HT1080 (cell line): Measurements from ENCODE around the gene NKAIN4. TPM values are rescaled to one million over a fixed set of nuclear protein-coding genes. Genes with fewer than 3 reads are reported as not detected.
"Not testable (repeated sequence)": the region's sequence is repeated elsewhere in the genome, so short reads cannot be mapped to it uniquely, and the experiment has no call there.

Experiments used
- DNase-seq: peaks from one replicate; pipeline ENCODE4 v3.0.0-alpha.2; 2015; ENCODE audit warnings: low read depth
- total RNA-seq: library from RNA; depleted of rRNA; stranded (reverse); fragments of >200 nt; shearing (Covaris generic); gene quantifications from 2 replicates; pipeline ENCODE4 v1.2.3, GENCODE V29; 2014

Gene NKAIN4
- total RNA-seq, 1 experiment from 2014 or later, result not detected

DNA sequence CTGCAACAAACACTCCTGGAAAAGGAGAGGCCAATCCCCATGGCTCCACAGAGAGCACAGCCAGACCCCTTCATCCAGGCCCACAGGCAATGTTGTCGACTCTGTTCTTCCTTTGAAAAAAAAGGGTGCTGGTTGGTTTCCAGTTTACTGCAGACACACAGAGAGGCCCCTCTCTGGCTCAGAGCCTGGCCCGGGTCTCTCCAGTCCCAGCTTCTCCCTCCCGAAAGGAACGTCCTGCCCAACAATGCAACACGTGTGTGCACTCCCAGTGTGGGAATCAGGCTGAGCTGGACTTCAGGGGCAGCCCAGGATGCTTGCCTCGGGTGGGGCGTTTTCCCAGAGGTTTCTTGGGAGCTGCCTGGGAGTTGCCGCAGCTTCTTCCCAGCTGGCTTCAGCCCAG, 4.5 kb upstream of the NKAIN4 start:
- no peak for DNase-seq

DNA sequence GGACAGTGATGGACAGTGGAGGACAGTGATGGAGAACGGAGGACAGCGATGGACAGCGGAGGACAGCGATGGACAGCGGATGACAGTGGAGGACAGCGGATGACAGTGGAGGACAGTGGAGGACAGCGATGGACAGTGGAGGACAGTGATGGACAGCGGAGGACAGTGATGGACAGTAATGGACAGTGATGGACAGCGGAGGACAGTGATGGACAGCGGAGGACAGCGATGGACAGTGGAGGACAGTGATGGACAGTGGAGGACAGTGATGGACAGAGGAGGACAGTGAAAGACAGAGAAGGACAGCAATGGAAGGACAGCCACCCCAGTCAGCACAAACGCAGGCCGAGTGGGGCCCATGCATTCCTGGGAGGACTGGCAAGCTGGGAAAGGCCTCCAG, 3.4 kb upstream of the NKAIN4 start:
- no peak for DNase-seq

DNA sequence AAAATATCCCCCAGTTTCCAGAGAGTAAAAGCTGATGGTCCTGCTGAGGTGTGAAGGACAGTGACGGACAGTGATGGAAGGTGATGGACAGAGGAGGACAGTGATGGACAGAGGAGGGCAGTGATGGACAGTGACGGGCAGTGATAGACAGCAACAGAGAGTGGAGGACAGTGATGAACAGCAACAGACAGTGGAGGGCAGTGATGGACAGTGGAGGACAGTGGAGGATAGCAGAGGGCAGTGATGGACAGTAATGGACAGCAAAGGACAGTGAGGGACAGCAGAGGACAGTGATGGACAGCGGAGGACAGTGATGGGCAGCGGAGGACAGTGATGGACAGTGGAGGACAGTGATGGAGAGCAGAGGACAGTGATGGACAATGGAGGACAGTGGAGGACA, 2.7 kb upstream of the NKAIN4 start:
- no peak for DNase-seq

DNA sequence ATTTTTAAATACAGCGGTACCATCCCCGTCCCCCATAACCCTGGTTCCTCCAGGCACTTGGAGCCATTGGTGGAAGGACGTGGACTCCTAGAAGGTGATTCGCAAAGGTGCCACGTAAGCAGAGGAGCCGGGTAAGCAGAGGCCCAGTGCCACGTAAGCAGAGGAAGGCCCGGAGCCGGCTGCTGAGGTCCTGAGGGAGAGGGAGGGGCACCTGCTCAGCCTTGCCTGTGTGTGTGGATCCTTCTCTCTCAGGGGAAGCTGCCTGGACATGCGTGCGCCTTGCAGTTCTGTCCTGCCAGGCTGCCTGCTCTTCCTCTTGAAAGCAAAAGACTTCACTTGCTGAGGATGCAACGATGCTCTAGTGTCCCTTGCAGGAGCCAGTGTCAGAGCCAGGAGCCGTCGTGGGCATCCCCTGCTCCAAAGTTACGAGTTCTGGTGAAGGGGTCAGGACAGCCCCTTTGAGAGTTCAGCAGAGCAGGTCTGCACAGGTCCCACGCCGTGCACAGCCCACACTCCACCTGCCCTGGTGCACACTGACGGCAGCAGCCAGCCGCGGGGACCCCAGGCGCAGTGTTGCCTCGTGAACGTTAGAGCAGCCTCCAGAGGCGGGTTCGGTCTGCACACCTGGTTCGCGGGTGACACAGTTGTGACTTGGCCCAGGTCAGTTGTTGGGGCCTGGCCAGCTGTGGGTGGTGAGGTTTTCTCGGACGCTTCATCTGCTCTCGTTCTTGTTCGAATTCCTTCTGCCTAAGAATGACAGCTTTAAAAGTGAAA, 1.9 kb upstream of the NKAIN4 start:
- no peak for DNase-seq

DNA sequence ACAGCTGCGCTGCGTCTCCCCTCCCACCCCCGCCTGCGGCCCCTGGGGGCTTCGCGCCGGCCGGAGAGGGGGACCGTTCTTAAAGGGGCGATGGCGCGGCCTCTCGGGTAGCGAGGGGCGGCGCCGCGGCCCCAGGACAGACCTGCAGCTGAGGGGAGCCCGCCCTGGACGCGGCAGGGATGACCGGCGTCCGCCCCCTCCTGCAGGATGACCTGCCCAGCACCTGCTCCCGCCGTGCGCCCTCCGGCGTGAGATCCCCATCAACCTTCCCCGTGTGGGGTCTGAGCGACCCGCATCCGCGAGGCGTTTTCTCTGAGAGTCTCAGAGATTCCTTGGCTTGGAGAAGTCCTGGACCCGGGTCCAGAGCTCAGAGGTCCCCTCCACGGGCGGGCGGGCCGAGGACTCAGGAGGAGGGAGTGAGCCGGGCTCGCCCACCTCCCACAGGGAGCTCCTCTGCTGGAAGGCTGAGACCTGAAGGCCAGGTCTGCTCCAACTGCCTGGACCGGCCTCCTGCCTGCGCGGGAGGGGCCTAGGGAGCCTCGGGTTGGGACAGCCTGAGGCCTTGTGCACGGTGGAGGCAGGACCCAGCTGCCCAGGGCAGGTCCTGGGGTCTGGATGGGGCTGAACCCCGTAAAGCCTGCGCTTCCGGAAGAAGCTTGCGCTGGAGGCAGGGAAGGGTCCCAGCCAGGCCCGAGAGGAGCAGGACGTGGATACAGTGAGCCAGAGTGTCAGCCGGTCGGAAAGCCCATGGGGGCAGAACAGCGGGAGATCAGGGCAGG, 532 bp upstream of the NKAIN4 start:
- no peak for DNase-seq

DNA sequence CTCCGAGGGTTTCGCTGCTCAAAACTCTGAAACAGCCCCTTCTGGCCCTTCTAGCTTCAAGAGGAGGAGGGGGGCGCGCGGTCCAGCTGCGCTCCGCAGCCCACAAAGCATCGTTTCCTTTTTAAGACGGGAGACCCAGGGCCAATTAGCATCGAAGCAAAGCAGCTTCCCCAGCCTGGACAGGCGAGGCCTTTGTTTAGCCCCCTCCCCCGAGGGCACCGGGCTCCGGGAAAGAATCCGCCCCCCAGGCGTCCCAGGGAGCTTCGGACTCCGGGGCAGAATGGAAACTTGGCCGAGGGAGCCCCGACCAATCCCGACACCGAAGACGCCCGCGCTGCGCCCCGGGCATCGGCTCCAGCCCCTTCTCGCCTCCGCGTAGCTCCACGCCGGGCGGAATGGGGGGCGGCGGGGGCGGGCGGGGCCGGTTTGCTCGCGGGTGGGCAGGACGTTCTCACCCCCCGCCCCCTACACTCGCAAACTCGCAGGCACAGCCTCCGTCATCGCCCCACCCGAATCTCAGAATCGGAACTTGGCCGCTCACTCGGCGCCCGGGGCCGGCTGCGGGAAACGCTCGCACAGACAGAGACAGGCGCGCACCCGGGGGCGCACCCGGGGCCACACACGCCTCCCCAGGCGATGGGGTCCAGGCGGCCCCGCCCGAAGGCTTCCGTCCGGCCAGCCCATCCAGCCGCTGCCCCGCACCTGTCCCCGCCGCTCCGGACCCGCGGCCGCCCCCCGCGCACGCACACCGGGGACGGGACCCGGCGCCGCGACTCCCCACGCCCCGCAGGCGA, 628 bp downstream of the NKAIN4 start:
- no peak for DNase-seq

DNA sequence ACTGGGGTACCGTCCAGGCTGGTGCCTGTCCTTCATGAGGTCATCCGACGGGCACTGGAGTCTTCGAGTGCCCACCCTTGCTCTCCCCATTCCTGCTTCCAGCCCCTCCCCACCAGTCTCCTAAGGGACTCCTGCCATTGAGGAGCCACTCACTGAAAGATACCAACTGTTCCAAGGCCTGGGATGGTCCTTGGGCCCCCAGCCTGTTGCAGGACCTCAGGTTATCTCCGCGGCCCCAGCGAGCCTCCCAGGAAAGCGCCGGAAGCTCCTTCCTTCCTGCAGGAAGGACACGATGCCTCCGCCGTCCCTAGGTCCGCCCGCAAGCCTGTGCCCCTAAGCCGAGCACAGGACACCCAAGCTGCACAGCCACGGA, 1.2 kb downstream of the NKAIN4 start:
- no peak for DNase-seq

DNA sequence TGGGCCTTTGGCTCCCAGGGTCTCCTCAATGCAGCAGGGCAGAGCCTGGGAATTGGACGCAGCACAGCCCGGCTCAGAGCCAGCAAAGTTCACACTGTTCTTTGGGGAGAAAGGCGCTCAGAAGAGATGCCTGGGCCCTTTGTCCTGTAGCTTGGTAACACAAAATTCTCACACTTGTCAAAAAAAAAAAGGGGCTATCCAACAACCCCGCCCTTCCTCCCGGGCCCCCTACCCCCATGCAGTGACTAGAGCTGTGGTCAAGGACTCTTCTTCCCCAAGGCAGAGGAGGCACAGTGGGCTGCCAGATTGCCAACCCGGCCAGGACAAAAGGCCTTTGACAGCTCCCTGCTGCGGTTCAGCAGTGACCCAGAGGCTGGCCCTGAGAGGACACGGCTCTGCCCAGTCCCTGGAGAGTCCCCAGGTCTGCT, 2.0 kb downstream of the NKAIN4 start:
- no peak for DNase-seq

DNA sequence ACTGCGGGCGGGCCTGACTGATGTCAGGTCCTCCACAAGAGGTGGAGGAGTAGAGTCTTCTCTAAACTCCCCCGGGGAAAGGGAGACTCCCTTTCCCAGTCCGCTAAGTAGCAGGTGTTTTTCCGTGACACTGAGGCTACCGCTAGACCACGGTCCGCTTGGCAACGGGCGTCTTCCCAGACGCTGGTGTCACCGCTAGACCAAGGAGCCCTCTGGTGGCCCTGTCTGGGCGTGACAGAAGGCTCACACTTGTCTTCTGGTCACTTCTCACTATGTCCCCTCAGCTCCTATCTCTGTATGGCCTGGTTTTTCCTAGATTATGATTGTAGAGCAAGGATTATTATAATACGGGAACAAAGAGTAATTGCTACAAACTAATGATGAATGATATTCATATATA, 2.9 kb downstream of the NKAIN4 start:
- not testable (repeated sequence) for DNase-seq

DNA sequence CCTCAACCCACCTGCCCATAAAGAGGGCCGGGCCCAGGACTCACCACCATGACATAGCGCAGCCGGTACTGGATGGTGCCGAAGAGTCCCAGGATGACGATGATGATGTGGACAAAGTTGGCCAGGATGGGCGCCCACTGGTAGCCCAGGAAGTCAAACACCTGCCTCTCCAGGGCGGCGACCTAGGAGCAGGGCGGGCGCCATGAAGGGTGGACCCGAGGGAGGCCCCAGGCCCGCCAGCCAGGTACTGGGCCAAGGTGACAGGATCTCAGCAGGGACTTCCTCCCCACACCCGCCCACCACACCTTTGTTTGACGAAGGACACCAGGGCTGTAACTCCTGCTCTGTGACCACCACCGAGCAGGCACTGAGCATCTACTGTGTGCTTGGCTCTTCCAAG, 4.4 kb downstream of the NKAIN4 start:
- no peak for DNase-seq

DNA sequence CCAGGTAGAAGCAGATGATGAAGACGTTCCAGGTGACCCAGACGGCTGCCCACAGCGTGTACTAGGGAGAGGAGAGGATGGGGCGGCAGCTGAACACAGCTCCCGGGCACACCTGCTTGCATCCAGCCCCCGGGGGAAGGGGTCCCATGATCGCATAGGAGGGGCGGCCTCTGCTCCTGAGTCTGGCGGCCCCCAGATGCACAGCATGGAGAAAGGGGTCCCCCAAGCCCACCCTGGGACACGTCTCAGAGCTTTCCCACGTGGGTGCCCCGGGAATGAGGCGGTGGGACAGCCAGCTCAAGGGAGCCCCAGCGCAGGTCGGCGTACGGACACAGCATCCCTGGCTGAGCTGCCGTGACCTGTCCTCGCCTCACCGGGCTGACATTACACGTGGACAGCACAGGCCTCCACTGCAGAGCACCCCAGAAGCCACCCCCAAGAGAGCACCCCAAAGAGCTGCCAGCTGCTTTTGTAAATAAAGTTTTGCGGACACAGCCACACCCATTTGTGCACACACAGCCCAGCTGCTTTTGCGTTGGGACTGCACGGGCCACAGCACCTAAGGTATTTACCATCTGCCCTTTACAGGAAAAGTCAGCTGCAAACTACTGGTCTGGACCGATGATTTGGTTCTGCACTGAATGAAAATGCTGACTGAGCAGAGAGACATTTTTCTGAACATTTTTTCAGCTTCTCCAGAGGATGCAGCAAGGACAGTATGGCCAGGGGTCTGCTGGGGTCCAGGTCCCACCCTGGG, 5.2 kb downstream of the NKAIN4 start:
- no peak for DNase-seq

DNA sequence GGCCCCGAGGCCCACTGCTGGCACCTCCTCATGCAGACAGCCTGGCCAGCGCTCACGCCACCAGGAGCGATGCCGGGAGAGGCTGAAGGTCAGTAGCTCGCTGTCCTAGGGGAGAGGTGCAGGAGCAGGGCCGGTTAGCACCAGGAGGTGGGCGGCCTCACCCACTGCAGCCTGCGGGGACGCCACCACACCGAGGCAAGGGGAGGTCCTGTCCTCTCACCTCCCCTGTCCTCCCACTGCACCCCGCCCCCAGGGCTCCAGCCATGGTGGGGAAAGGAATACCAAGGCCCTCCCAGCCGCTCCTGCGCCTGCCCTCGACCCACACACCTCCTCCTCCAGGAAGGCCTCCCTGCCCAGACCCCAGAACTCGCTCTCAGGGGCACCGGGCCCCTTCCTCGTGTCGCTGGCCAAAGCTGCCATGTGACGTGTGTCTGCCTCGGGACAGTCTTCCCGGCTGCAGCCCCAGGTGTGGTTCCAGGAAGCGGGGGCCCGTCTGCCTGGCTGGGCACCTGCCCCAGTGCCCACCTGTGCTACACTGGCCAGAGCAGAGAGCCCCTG, 6.5 kb downstream of the NKAIN4 start:
- no peak for DNase-seq

DNA sequence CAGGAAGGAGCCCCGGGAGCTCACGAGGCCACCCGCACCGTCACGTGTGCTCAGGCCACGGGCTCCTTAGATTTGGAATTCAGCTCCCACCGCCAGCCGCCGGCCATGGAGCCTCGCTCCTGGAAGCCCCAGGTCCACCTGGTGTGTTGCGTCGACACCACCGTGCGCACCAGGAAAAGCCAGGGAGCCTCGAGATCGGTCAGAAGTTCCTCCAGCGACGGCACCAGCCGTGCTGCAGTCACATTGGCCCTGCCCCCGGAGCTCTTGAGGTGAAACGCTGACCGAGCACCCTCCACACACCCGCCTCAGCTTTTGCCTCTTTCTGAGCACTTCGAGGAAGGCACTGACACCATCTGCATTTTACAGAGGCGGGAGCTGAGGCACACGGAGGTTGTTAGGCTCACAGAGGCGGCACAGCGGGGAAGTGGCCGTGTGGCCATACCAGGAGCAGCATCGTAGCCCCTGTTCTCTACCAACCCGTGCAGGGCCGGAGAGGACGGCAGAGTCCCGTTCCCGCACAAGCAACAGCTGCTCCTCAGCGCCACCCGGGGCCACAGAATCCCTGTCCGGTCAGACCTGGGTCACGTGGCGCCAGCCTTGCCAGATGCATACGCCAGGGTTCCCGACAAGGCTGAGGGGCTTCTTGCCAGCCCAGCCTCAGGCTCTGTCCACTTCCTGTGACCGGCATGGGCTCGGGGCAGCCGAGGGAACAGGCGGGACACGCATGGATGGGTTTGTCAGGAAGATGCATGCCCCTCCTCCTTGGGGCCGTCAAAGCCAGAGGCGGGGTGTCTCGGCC, 7.6 kb downstream of the NKAIN4 start:
- no peak for DNase-seq

DNA sequence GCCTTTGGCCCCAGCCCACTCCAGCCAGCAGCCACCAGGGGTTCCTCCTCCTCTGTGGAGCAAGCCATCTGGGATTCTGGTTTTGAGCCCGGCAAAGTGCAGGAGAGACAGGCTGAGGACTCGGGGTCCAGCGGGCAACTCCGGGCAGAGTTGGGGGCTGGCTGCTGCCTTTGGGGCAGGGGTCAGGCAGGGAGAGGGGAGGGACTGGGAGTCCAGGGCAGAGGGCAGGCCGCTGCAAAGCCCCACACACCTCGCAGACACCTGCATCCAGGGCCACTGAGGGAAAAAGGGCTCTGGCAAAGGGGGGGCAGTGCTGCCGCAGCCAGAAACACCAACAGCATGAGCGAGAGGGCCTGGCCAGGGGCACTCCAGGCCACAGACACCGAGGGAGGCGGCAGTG, 9.8 kb downstream of the NKAIN4 start:
- no peak for DNase-seq

DNA sequence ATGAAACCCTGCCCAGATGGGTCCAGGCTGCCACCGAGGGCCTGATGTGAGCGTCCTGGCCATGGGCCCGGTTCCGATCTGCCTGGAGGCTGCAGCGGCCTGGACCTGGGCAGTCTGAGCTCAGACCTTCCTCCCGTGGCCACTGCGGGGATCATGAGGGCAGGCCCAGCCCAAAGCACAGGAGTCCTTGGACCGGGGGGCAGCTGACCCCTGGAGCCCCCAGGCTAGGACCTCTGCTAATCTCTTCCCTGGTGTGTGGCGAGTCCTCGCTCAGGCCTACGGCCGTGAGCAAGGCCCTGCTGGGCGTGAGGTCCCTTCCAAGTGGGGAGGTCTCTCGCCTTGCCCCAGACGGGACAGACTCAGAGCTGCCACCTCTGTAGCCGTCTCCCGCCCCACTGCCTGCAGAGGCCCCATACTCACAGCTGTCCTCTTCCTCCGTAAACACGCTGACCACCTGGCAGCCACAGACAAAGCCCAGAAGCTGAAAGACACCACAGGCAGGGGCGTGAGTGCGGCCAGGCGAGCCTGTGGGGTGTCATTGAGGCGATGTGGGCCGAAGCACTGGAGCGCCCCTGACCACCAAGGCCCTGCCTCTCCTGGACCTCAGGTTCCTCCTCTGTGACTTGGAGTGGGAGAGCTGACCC, 10.5 kb downstream of the NKAIN4 start:
- DNase-seq, result no peak

DNA sequence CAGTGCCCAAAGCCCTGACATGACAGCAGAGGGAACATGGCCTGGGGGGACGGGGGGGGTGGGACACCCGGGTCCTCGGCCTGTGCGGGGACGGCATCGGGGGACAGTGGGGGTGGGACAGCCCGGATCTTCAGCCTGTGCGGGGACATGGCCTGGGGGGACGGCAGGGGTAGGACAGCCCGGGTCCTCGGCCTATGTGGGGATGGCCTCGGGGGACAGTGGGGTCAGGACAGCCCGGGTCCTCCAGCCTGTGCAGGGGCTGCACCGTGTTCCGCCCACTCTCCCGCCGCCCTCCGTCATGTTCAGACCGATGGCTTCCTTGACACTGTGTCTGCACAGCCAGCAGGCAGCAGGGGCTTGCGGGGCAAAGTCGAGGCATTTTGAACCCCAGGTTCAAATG, 11.5 kb downstream of the NKAIN4 start:
- DNase-seq, result no peak

DNA sequence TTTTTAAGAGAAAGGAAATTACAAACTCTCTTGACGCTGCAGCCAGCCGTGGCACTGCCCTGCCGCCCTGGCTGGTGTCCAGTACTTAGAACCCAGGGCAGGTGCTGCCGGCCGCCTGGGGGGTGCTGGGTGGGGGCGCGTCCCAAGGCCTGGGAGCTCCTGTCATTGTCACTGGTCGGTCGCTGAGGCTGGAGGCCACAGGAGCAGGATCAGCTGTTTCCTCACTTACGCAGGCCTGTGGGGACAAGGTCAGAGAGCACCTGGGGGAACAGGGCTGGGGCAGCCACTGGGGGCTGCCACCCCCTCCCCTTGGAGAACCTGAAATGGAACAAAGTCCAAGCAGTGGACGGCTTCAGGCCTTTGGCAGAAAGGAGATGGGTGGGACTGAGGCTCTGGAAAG, 13.0 kb downstream of the NKAIN4 start:
- no peak for DNase-seq

DNA sequence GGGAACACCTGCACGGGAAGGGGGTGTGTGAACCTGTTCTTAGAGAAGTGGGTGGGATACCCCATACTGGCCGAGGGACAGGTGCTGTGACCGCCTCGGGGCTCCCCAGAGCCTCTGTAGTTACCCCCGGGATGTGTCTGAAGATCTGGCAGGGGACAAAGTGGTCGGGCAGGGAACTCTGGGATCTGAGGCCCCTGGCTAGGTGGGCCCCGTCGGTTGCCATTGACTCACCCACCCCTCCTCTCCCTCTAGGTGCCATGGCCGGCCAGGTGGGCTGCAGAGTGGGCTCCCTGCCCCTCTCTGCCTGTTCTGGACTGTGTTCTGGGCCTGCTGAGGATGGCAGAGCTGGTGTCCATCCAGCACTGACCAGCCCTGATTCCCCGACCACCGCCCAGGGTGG, 14.3 kb downstream of the NKAIN4 start:
- no peak for DNase-seq

DNA sequence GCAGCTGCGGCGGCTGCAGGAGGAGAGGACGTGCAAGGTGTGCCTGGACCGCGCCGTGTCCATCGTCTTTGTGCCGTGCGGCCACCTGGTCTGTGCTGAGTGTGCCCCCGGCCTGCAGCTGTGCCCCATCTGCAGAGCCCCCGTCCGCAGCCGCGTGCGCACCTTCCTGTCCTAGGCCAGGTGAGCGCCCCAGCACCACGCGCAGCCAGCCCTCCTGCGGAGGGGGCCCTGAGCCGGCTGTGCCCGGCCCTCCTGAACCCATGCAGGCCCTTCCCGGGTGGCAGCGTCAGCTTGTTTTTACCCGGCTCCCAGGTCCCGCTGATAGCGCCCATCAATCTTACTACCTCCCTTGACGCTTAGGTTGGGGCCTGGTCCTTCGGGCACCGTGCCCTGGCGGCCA, 14.8 kb downstream of the NKAIN4 start:
- no peak for DNase-seq
